ENCODE data around the gene ASTN2.

Gene ASTN2

GRCh38 chr9:116389541-116390302 lies 1025.1 kb downstream of the ASTN2 start:
- DNase-seq = no peak

GRCh38 chr9:116387934-116388698 lies 1026.7 kb downstream of the ASTN2 start:
- DNase-seq = no peak

DNA sequence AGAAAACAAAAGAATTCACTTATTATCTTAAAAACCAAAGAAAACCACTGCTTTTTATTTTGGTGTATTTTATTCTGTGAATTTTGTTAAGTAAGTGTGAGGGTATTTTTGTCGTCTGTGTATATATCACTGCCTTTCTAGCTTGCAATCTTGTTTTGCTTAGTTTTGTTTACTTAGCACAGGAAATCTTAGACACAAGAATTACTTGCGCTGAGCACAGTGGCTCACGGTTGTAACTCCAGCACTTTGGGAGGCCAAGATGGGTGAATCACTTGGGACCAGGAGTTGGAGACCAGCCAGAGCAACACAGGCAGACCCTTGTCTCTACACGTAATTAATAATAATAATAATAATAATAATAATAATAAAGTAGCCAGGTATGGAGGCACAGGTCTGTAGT lies 1030.9 kb downstream of the ASTN2 start:
- DNase-seq = no peak

- DNase-seq = no peak
Measured at GRCh38 chr9:116383133-116383532, 1031.7 kb downstream of the ASTN2 start.

DNA sequence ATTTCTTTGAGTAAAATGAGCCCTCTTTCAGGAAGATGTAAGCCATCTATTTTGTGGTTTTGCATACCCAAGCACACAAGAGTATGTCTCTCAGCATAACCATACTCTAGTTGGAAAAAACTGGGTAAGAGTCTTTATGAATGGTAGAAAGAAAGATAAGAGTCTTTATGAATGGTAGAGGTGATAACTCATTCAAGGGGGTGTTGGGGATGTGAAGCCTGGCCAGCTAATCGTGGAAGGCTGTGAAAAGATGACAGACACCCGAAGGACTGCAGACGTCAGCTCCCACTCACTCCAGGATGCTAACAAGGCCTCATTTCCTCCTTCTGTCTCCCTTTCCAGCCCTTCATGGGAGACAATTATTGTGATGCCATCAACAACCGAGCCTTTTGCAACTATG lies 1032.8 kb downstream of the ASTN2 start:
- no peak for DNase-seq

- no peak for DNase-seq
Measured at GRCh38 chr9:116381350-116381749, 1033.5 kb downstream of the ASTN2 start.

GRCh38 chr9:116380496-116380995 lies 1034.3 kb downstream of the ASTN2 start:
- no peak for DNase-seq

- no peak for DNase-seq
Measured at GRCh38 chr9:116379821-116380220, 1035.0 kb downstream of the ASTN2 start.

GRCh38 chr9:116378873-116379272 lies 1036.0 kb downstream of the ASTN2 start:
- DNase-seq = no peak

DNA sequence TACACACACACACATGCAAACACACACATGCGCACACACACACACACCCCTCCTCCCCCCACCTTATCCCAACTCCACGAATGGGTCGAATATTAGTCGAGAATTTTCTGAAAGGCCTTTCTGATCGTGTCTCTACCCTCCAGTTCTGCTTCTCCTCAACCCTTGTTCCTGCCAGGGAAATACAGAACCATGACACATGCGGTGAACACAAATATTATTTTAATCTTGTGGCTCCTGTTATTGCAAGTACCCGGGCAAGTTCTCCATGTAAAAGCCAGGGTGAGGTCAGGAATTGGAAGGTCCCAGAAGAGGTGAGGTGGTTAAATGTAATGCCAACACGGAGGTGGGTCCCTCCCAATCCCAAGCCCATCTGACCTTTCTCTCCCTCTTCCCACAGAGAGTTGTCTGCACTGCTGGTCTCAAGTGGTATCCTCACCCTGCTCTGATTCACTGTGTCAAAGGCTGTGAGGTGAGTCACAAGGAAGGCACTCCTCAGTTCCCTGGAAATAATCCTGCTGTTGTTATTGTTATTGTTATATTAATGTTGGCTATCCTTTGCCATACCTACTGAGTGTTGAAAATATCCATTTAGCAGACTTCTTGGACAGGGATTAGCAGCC lies 1037.6 kb downstream of the ASTN2 start:
- DNase-seq = no peak
